SK-N-DZ (cell line): Measurements from ENCODE around the gene RANBP17.

Experiments
- DNase-seq: peaks from one replicate; pipeline ENCODE4 v3.0.0-alpha.2; 2015; ENCODE audit warnings: low spot score
- small RNA-seq, 2 experiments: library from RNA; depleted of rRNA; stranded (forward); fragments of <200 nt; gene quantifications; one replicate each; pipeline ENCODE3, GENCODE V24; 2014

The RANBP17 gene

GRCh38 chr5:171316258-171317121 is 454.7 kb downstream of the RANBP17 start:
- no peak for DNase-seq

DNA sequence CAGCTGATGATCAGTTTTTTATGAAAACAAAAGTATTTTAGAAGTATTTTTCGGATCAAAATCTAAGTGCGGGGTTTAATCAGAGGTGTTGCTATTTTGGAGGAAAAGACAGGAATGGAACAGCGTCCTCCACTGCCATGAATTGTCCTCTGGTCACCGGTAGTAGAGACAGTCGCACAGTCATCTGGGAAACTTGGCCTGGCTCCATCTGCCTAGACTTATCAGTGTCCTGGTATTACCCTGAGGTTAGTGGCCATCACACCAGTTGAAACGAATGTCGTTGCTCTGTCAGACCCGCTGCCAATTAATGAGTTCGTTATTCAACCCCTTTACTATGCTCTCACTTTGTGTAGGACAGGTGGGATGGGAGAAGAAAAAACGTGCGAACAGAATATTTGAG is 455.4 kb downstream of the RANBP17 start:
- no peak for DNase-seq

DNA sequence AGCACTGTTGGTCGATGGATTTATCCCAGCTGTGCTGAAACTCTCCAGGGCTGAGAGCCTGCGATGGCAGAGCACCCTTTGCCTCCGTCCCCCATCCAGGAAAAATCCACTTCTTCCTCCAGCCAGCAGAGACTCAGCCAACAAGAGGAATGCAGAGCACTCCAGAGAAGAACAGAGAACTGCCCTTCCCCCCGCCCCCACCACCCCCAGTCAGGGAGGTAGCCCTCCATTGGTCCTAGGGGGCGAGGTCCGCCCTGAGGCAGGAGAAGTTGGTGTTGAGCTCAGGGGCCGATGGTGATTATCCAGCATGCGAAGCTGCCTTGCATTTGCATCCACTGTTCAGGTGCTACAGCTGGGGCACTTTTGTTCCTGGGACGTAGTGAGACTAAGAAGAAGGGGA is 456.2 kb downstream of the RANBP17 start:
- no peak for DNase-seq

- DNase-seq, result no peak
These were observed 459.6 kb downstream of the RANBP17 start for GRCh38 chr5:171321447-171321846.

- peak; percentile 81 for DNase-seq
These were observed 460.7 kb downstream of the RANBP17 start for GRCh38 chr5:171322527-171322926.

DNA sequence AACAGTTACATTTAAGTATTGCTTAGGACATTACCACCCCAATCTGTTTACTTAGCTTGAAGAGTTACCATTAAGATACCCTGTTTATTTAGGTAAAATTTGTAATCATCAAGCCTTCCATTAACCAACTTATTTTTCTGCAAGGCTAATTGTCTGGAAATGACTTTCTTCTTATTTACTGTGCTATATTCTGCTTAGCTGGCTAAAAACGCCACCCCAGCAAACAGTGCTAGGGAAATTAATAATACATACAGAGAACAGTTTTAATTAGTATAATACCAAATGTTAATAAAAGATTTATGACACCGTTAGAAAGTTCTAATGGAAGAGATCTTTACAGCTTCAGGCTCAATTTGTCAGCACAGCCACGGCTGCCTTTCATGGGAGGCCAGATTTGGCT is 461.2 kb downstream of the RANBP17 start:
- DNase-seq, result no peak

- DNase-seq, result no peak
These were observed 462.2 kb downstream of the RANBP17 start for GRCh38 chr5:171323806-171324632.

DNA sequence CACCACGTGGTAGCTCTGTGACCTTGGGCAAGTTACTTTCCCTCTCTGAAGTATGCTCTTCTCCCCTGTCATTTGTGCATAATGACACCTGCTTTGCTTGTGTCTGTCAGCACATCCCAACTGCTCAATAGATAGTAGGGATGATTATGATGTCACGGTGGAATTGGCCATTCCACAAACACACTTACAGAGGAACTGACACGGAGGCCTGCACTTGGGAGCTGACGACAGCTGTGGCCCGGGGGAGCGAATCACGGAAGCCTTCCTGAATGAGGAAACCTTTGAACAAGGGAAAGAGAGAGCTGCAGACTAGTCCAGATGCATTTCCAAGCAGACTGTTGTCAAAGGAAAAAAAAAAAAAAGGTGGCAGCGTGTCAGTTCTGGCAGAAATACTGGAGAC is 468.2 kb downstream of the RANBP17 start:
- no peak for DNase-seq

DNA sequence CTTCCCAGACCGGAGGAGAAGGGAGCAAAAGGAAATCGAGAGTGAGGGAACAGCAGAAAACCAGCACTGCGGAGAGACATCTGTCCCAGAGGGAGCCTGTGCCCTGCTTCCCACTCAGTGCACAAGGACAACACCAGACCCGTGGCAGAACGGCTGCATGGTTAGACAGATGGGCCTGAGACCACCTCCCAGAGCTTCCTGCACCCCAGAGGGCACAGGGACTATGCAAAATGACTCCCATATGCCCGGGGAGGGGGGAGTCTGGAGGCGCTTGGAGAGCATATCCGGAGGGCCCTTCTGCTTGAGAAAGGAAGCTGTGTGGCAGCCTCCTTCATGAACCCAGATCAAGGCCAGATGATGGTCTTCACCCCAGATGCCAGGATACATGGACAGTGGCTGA is 473.8 kb downstream of the RANBP17 start:
- no peak for DNase-seq

DNA sequence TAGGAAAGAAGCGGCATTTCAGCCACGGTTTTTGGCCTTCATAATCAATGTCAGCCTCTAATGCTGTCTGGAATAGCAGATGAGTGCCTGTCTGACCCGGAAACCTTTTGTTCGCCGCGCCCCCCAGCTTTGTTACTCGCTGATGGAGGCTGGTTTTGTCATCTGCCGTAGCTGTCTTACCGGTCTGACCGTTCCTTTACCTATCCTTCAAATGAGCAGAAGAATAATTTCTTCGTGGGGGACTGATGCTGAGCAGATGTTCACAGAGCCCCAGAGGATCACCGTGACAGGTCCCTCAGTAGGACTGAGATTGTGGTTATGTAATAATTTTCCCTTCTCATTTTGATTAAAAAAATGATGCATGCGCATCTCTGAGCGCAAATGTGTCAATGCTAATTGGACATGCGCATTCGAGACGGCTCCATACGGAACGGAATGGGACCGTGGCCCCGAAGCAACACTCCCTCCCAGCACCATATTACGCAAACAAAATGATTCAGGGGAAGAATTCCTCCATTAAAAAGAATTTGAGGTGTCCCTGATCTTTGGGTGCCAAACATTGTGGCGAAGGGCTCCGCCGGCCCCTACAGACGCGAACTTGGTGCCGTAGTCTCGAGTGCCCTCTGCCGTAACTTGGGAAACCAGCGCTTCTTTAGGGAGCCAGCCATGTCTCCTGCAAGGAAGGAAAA is 474.8 kb downstream of the RANBP17 start:
- DNase-seq, result peak; percentile 64

- no peak for DNase-seq
These were observed 475.4 kb downstream of the RANBP17 start for GRCh38 chr5:171337210-171337569.

DNA sequence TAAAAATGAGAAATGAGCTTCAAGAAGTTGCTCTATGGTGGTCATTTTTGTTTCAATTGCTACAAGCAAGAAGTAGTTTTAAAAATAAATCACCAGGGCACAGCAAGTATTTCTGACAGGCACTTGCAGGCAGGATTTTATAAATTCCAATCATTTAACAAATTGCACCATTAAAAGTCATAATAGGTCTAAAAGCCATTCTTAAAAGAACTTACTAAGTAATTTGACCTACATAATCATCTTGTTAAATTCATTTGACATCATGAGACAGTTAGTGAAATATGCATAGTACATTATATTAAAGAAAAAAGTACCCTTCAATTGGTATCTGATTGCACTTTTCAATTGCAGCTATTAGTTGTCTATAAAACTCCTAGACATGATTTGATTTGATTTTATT is 478.2 kb downstream of the RANBP17 start:
- no peak for DNase-seq

DNA sequence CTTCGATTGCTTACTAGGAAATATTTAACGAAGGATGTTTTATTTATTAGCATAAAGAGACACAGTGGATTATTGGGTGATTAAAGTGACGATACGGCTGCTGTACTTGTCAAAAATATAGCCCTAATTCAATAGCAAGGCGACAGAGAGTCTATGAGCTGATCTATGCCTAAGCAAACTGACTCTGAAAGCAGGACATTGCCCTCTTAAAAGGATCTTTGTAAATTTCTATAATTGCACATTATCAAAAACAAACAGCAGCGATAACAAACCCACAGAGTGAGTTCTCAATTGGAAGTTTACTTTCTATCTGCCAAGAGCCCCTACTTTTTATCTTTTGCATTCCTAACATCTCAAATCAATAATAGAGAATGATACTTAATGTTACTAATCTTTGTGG is 478.7 kb downstream of the RANBP17 start:
- no peak for DNase-seq

- peak; percentile 73 for DNase-seq
These were observed 480.7 kb downstream of the RANBP17 start for GRCh38 chr5:171342362-171343111.

DNA sequence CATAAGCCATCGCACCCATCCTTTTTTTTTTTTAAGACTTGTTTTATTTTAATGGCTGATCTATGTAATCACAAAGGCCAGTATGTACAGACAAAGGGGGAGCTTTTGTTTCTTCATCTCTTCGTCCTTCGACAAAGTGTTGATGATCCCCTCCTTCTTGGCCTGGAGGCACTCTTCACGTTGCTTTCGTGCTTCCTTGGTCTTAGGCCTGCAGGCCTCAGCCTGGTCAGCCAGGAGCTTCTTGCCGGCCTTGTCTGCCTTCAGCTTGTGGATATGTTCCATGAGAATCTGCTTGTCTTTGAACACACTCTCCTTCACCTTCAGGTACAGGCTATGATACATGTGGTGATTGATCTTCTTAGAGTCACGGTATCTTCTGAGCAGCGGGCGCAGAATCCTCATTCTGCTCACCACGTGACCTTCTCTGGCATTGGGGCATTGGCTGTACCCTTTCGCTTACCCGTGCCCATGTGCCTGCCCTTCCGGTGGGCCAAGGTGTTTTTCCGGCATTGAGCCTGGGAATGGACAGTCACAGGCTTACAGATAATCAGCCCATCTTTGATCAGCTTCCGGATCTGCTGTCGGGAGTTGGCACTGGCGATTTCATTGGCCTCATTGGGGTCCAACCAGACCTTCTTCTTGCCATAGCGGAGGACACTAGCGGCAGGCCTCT is 483.3 kb downstream of the RANBP17 start:
- no peak for DNase-seq

Small RNA genes lying within 50 kb of the gene (small RNA-seq; reads per million reads assigned to genes)
- gene AC091980.1, result 0 reads per million in 2 experiments
